HepG2 (cell line): Measurements from ENCODE around the gene TMEM154. TPM values are rescaled to one million over a fixed set of nuclear protein-coding genes. Genes with fewer than 3 reads are reported as not detected.

Experiments
- ARID5B ChIP-seq: IDR thresholded peaks from 2 replicates; pipeline ENCODE4 v1.4.0; 2020; ENCODE audit warnings: mild to moderate bottlenecking, missing genetic modification reagents
- BATF2 ChIP-seq: sonication (generic); formaldehyde crosslinking; IDR thresholded peaks from 2 replicates; pipeline ENCODE4 v1.8.0; 2022; ENCODE audit warnings: mild to moderate bottlenecking, missing genetic modification reagents, moderate library complexity
- BRCA1 ChIP-seq: sonication (generic); formaldehyde crosslinking; IDR thresholded peaks from 2 replicates; pipeline ENCODE4 v1.4.0; 2020; ENCODE audit warnings: missing genetic modification reagents
- CEBPG ChIP-seq: IDR thresholded peaks from 2 replicates; pipeline ENCODE4 v1.6.1; 2016
- GATAD2A ChIP-seq: IDR thresholded peaks from 2 replicates; pipeline ENCODE4 v1.6.1; 2016
- KAT2B ChIP-seq: fragments of 150-350 bp; IDR thresholded peaks from 2 replicates; pipeline ENCODE4 v1.6.1; 2014; ENCODE audit warnings: low read depth, low read length, borderline replicate concordance
- SOX5 ChIP-seq: IDR thresholded peaks from 2 replicates; pipeline ENCODE4 v1.6.1; 2016; ENCODE audit warnings: borderline replicate concordance
- SP5 ChIP-seq: IDR thresholded peaks from 2 replicates; pipeline ENCODE4 v1.6.1; 2016; ENCODE audit warnings: low read depth, borderline replicate concordance
- ZBTB1 ChIP-seq: sonication (generic); formaldehyde crosslinking; IDR thresholded peaks from 2 replicates; pipeline ENCODE4 v1.4.0; 2020; ENCODE audit warnings: missing genetic modification reagents, borderline replicate concordance
- ZFP62 ChIP-seq: sonication (generic); formaldehyde crosslinking; IDR thresholded peaks from 2 replicates; pipeline ENCODE4 v1.4.0; 2020; ENCODE audit warnings: missing genetic modification reagents
- ZNF432 ChIP-seq: sonication (generic); formaldehyde crosslinking; IDR thresholded peaks from 2 replicates; pipeline ENCODE4 v1.5.0; 2020; ENCODE audit warnings: missing genetic modification reagents, mild to moderate bottlenecking, borderline replicate concordance
- polyA plus RNA-seq, 8 experiments: library from polyadenylated mRNA; depleted of rRNA in 3 of 8; stranded (reverse) in 7 of 8; unstranded in 1 of 8; fragments of >200 nt; fragmentation: Illumina TruSeq in 4 of 8; extraction: Trizol in 4 of 8; gene quantifications; 2 replicates each; pipeline versions ENCODE4 v1.2.1 to v1.2.3, GENCODE V29; 2011 to 2016; ENCODE audit warnings: low read depth in 4 of 8, missing spikeins in 1 of 8, mixed read lengths in 1 of 8; ENCODE audit not compliant: insufficient read depth in 1 of 8
- total RNA-seq, 5 experiments: library from RNA; depleted of rRNA; stranded (reverse); fragments of >200 nt; fragmentation: Illumina TruSeq; extraction: Trizol; gene quantifications; 2 replicates each; pipeline ENCODE4 v1.2.3, GENCODE V29; 2016; ENCODE audit warnings: low read depth in 1 of 5

Gene TMEM154
- total and polyA plus RNA-seq, 2 of the 13 experiments (the other 11 are each of a cell fraction or from before 2014, with no cell fraction given) = 0.03 TPM; not detected in 1

- TF ChIP-seq BATF2 (CRISPR knock-in tag) (no peak), GATAD2A (CRISPR knock-in tag) (peak; percentile 17; the same call in 1 of the 2 replicates), KAT2B (no peak), SP5 (CRISPR knock-in tag) (no peak), BRCA1 (CRISPR knock-in tag) (no peak), ZNF432 (CRISPR knock-in tag) (no peak), ARID5B (CRISPR knock-in tag) (peak; percentile 52), SOX5 (CRISPR knock-in tag) (peak; percentile 94), CEBPG (CRISPR knock-in tag) (peak; percentile 91), ZBTB1 (CRISPR knock-in tag) (no peak), ZFP62 (CRISPR knock-in tag) (no peak)
These were observed 45.6 kb downstream of the TMEM154 start (continued) for GRCh38 chr4:152634110-152634760.
